DOHH2 (cell line): ENCODE measurements around the gene ZSWIM8.

Source experiments
- H3F3A ChIP-seq: fragments of 200-600 bp; sonication (generic), shearing (Covaris generic); 2 replicates; pipeline ENCODE4 v1.6.0; 2016; ENCODE audit warnings: antibody characterized with exemption, mild to moderate bottlenecking; ENCODE audit not compliant: control insufficient read depth, insufficient read depth
- H3K27ac ChIP-seq: fragments of 200-600 bp; sonication (generic); 2 replicates; pipeline ENCODE4 v1.5.1; 2014; ENCODE audit warnings: low read depth, mild to moderate bottlenecking, low read length, moderate library complexity
- H3K27me3 ChIP-seq: fragments of 200-600 bp; sonication (generic); 2 replicates; pipeline ENCODE4 v1.6.1; 2014; ENCODE audit warnings: mild to moderate bottlenecking, low read length, mixed read lengths; ENCODE audit not compliant: control insufficient read depth
- H3K36me3 ChIP-seq: fragments of 200-600 bp; sonication (generic); 2 replicates; pipeline ENCODE4 v1.6.1; 2014; ENCODE audit warnings: mild to moderate bottlenecking, low read length, moderate library complexity, mixed read lengths; ENCODE audit not compliant: control insufficient read depth
- H3K4me1 ChIP-seq: fragments of 200-600 bp; sonication (generic); 2 replicates; pipeline ENCODE4 v1.6.1; 2014; ENCODE audit warnings: mild to moderate bottlenecking, low read length, mixed read lengths; ENCODE audit not compliant: control insufficient read depth
- H3K4me2 ChIP-seq: fragments of 200-600 bp; sonication (generic); 2 replicates; pipeline ENCODE4 v1.6.0; 2014; ENCODE audit warnings: mild to moderate bottlenecking, low read length, moderate library complexity
- H3K4me3 ChIP-seq: fragments of 200-600 bp; sonication (generic); 2 replicates; pipeline ENCODE4 v1.5.1; 2014; ENCODE audit warnings: mild to moderate bottlenecking, low read length, mixed read lengths
- H3K79me2 ChIP-seq: fragments of 200-600 bp; sonication (generic); 2 replicates; pipeline ENCODE4 v1.6.1; 2014; ENCODE audit warnings: mild to moderate bottlenecking, low read length, mixed read lengths; ENCODE audit not compliant: control insufficient read depth
- H3K9me2 ChIP-seq: fragments of 200-600 bp; sonication (generic); replicated peaks from 2 replicates; pipeline ENCODE4 v1.6.1; 2014; ENCODE audit warnings: mild to moderate bottlenecking, low read length, mixed read lengths; ENCODE audit not compliant: control insufficient read depth
- H3K9me3 ChIP-seq: fragments of 200-600 bp; sonication (generic); 2 replicates; pipeline ENCODE4 v1.6.1; 2014; ENCODE audit warnings: antibody characterized with exemption, low read length, mixed read lengths; ENCODE audit not compliant: control insufficient read depth, insufficient read depth
- H4K20me1 ChIP-seq: fragments of 200-600 bp; sonication (generic); 2 replicates; pipeline ENCODE4 v1.6.0; 2014; ENCODE audit warnings: low read depth, mild to moderate bottlenecking, antibody characterized with exemption, low read length, moderate library complexity; ENCODE audit not compliant: control insufficient read depth, insufficient read depth
- EZH2phosphoT487 ChIP-seq: fragments of 200-600 bp; sonication (generic); IDR thresholded peaks from 2 replicates; pipeline ENCODE4 v1.6.1; 2017; ENCODE audit warnings: borderline replicate concordance, mild to moderate bottlenecking, antibody characterized with exemption, low read length, moderate library complexity, mixed read lengths
- TF ChIP-seq, protein P1 (sequence below): fragments of 200-600 bp; sonication (generic); IDR thresholded peaks from one replicate; pipeline ENCODE4 v1.5.1; 2014; ENCODE audit warnings: antibody characterized with exemption, mild to moderate bottlenecking, low read depth, low read length; ENCODE audit not compliant: poor library complexity, severe bottlenecking

ZSWIM8 gene

DNA sequence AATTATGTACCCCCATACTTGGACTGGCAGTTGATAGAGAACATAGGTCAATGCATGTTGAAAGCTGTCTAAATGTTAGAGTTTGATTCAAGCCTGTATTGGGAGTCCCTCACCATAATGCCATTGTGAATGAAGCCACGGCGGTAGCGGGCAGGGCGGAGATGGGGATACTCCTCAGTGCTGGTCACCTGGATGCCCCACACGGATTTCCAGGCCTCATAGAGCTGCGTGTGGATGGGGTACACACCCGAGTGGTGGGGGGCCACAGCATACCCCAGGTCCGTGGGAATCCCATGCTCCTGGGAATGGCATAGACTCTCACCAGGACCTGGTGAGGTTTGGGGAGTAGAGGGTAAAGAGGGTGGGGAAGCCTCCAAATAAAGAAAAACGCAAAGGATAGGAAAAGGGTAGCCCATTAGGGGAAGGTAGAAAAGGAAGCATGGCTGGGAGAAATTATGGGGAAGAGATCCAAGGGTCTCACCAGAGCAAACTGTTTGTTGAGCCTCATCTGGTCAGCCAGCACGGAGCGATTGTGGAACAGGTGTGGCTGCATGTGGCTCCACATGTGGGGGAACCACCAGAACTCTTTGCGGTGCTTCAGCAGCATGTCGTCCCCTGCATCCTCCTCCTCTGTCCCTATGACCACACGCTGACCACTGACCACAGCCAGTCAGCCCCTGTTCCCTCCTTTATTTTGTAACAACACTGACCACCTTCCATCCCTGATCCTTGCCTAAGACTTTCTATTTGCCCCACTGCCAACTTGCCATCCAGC is 21.0 kb downstream of the ZSWIM8 start:
- Histone ChIP-seq H3K79me2 (peaks cover 41% of the 10 kb centered on the region), H3K9me2 (no peaks in the 10 kb centered on the region), H3K27me3 (no peaks in the 10 kb centered on the region), H4K20me1 (no peaks in the 10 kb centered on the region), H3K27ac (no peak overlapping the region), H3F3A (no peaks in the 10 kb centered on the region; the same call in 1 of the 2 replicates), H3K4me2 (no peak overlapping the region), H3K4me1 (peaks cover 21% of the 10 kb centered on the region), H3K36me3 (peaks cover 76% of the 10 kb centered on the region), H3K4me3 (no peak overlapping the region), H3K9me3 (no peaks in the 10 kb centered on the region)
- no peak for TF ChIP-seq EZH2phosphoT487
- TF ChIP-seq, protein P1, sequence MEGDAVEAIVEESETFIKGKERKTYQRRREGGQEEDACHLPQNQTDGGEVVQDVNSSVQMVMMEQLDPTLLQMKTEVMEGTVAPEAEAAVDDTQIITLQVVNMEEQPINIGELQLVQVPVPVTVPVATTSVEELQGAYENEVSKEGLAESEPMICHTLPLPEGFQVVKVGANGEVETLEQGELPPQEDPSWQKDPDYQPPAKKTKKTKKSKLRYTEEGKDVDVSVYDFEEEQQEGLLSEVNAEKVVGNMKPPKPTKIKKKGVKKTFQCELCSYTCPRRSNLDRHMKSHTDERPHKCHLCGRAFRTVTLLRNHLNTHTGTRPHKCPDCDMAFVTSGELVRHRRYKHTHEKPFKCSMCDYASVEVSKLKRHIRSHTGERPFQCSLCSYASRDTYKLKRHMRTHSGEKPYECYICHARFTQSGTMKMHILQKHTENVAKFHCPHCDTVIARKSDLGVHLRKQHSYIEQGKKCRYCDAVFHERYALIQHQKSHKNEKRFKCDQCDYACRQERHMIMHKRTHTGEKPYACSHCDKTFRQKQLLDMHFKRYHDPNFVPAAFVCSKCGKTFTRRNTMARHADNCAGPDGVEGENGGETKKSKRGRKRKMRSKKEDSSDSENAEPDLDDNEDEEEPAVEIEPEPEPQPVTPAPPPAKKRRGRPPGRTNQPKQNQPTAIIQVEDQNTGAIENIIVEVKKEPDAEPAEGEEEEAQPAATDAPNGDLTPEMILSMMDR, result no peak

DNA sequence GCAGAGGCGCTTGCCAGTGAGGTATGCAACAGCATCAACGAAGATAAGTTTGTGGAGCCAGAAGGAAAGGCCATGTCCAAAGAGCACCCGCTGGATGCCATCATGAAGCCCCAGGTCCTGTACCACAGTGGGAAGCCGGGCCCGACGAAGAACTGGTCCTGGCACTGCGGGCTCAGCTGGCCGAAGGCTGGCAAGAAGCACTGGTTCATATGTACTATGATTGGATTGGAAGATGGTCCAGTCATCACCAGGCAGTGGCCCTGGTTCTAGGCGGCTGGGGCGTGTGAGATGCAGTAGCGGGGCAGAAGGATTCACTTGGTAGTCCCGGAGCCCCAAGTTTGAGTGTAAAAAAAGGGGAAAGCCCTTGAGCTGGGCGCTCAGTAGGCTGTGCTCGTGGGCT is 22.1 kb downstream of the ZSWIM8 start:
- Histone ChIP-seq H3K9me2 (no peaks in the 10 kb centered on the region), H3K4me3 (no peak overlapping the region), H3K9me3 (no peaks in the 10 kb centered on the region), H3K27me3 (no peaks in the 10 kb centered on the region), H4K20me1 (no peaks in the 10 kb centered on the region), H3K27ac (no peak overlapping the region), H3K79me2 (peaks cover 43% of the 10 kb centered on the region), H3K4me2 (no peak overlapping the region), H3F3A (peaks cover 2% of the 10 kb centered on the region), H3K4me1 (peaks cover 21% of the 10 kb centered on the region), H3K36me3 (peaks cover 66% of the 10 kb centered on the region)
- TF ChIP-seq EZH2phosphoT487, result no peak
- TF ChIP-seq, protein P1, result no peak

DNA sequence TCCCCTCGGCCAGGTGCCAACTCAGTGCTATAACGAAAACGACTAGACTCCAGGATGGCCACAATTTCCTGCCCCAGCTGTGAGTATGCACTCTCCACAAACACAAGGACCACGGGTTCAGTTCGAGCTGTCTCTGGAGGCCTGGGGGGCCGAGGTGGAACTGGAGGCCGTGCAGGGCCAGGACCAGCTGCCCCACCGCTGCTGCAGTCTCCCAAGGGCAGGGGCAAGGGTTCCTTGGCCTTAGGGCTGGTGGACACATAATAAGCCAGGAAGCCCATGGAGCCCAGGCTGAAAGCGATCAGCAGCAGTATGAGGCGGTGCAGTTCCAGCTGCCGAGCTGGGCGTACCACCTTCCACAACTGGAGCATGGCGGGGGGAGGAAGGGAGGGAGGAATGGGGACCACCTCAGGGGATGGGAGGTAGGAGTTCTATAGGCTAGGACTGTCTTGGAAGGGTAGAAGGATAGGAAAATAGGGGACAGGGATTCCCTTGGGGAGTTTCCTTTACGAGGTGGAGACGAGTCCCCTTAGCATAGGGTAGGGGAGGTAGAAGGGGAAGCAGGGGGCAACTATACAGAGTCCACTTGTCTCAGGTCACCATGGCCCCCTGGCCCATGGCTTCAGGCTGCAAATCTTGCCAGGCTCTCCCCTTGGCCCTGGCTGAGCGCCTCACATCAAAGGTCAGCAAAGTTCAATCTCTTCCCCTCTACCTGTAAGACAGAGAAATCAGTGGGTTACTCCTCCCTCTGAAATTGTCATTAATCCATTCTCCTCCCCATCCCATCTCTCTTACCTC is 22.8 kb downstream of the ZSWIM8 start:
- H3K9me3 ChIP-seq, result no peaks in the 10 kb centered on the region
- no peak overlapping the region for H3K4me3 ChIP-seq
- H3F3A ChIP-seq, result peaks cover 5% of the 10 kb centered on the region
- no peak overlapping the region for H3K27ac ChIP-seq
- peaks cover 21% of the 10 kb centered on the region for H3K4me1 ChIP-seq
- no peaks in the 10 kb centered on the region for H3K27me3 ChIP-seq
- H3K4me2 ChIP-seq, result no peak overlapping the region
- no peaks in the 10 kb centered on the region for H3K9me2 ChIP-seq
- no peaks in the 10 kb centered on the region for H4K20me1 ChIP-seq
- TF ChIP-seq, protein P1, result no peak
- no peak for TF ChIP-seq EZH2phosphoT487
- peaks cover 59% of the 10 kb centered on the region for H3K36me3 ChIP-seq
- H3K79me2 ChIP-seq, result peaks cover 43% of the 10 kb centered on the region
